K562 (cell line): Measurements from ENCODE around the gene NEFH. TPM values are rescaled to one million over a fixed set of nuclear protein-coding genes. Genes with fewer than 3 reads are reported as not detected.

Experiments
- ATAC-seq: fragments of 200-7000 bp; cut with Tn5 transposase; 3 replicates; pipeline ENCODE4 v1.9.1; 2020; ENCODE audit warnings: moderate library complexity
- BruUV-seq: library from RNA; stranded (reverse); fragments of 400-500 nt; replicated peaks from 2 replicates; lab custom pipeline; 2021; lab: Mats Ljungman, UMichigan
- CTCF ChIA-PET: fragments of 300-600 bp; formaldehyde crosslinking; extraction: SDS; loops from one replicate; lab custom pipeline; 2021; ENCODE audit warnings: low intra/inter-chr PET ratio; lab: Yijun Ruan, JAX
- POLR2A ChIA-PET: fragments of 300-600, 350-650 bp; sonication (Branson Sonifier 250); formaldehyde crosslinking; extraction: SDS; loops from one replicate; lab custom pipeline; 2021; ENCODE audit warnings: antibody characterized with exemption, inconsistent platforms; lab: Yijun Ruan, JAX
- DNase-seq, 4 experiments: peaks; one replicate each; pipeline versions ENCODE4 v3.0.0 to v3.0.0-alpha.2; 2011 to 2018; ENCODE audit warnings: low spot score in 3 of 4, mixed read lengths in 3 of 4; ENCODE audit errors: extremely low read depth in 1 of 4
- FAIRE-seq: peaks from 2 replicates; lab custom pipeline; 2011; peaks lifted over from hg19 to GRCh38; lab: Jason Lieb, UNC
- H2AFZ ChIP-seq: 2 replicates; pipeline ENCODE4 v1.6.0; 2011; ENCODE audit warnings: low read depth, low read length, control low read depth, inconsistent platforms
- H3K27ac ChIP-seq: fragments of 200-600 bp; 3 replicates; pipeline ENCODE4 v1.8.0; 2011; ENCODE audit warnings: low read depth, mild to moderate bottlenecking, control low read depth, inconsistent platforms, low read length, moderate library complexity, mixed read lengths; ENCODE audit errors: extremely low read depth
- H3K27me3 ChIP-seq, 2 experiments: fragments of 300-600 bp in 1 of 2; 2 replicates in 1 of 2; 3 replicates in 1 of 2; pipeline versions ENCODE4 v1.6.0 to v1.8.0; 2011; ENCODE audit warnings: inconsistent platforms in 2 of 2, low read length in 2 of 2, mild to moderate bottlenecking in 1 of 2, mixed read lengths in 1 of 2, moderate library complexity in 1 of 2; ENCODE audit not compliant: control insufficient read depth in 2 of 2, insufficient read depth in 2 of 2
- H3K36me3 ChIP-seq: fragments of 300-600 bp; 3 replicates; pipeline ENCODE4 v1.8.0; 2011; ENCODE audit warnings: mild to moderate bottlenecking, low read length, inconsistent platforms; ENCODE audit not compliant: control insufficient read depth, insufficient read depth
- H3K4me1 ChIP-seq, 2 experiments: fragments of 200-600 bp in 1 of 2; replicated peaks in 1 of 2; 2 replicates in 1 of 2; 3 replicates in 1 of 2; pipeline versions ENCODE4 v1.5.1 to v1.8.0; 2011; ENCODE audit warnings: inconsistent platforms in 2 of 2, low read length in 2 of 2, mild to moderate bottlenecking in 1 of 2, mixed read lengths in 1 of 2, moderate library complexity in 1 of 2; ENCODE audit not compliant: control insufficient read depth in 2 of 2, insufficient read depth in 2 of 2
- H3K4me2 ChIP-seq: 2 replicates; pipeline ENCODE4 v1.6.1; 2011; ENCODE audit warnings: low read length, control low read depth, inconsistent platforms, mixed read lengths; ENCODE audit not compliant: insufficient read depth
- H3K4me3 ChIP-seq: fragments of 200-600 bp; sonication (generic), shearing (Covaris generic); 2 replicates; pipeline ENCODE4 v1.5.1; 2016; ENCODE audit warnings: control low read depth, inconsistent platforms
- H3K79me2 ChIP-seq: fragments of 200-600 bp; 3 replicates; pipeline ENCODE4 v1.8.0; 2011; ENCODE audit warnings: low read length, inconsistent platforms; ENCODE audit not compliant: control insufficient read depth, insufficient read depth
- H3K9ac ChIP-seq, 2 experiments: 2 replicates each; pipeline versions ENCODE4 v1.6.0 to v1.6.1; 2011; ENCODE audit warnings: low read depth in 2 of 2, low read length in 2 of 2, control low read depth in 1 of 2, inconsistent platforms in 1 of 2, mild to moderate bottlenecking in 1 of 2, mixed read lengths in 1 of 2; ENCODE audit not compliant: insufficient read depth in 1 of 2
- H3K9me1 ChIP-seq: one replicate; pipeline ENCODE4 v1.6.0; 2011; ENCODE audit warnings: inconsistent platforms, mild to moderate bottlenecking, low read length, moderate library complexity; ENCODE audit not compliant: control insufficient read depth, insufficient read depth
- H3K9me3 ChIP-seq: replicated peaks from 2 replicates; pipeline ENCODE4 v1.5.1; 2011; ENCODE audit warnings: low read depth, low read length, inconsistent platforms; ENCODE audit not compliant: control insufficient read depth, insufficient read depth
- H4K20me1 ChIP-seq: replicated peaks from 2 replicates; pipeline ENCODE4 v1.6.1; 2011; ENCODE audit warnings: low read length, inconsistent platforms, mixed read lengths; ENCODE audit not compliant: control insufficient read depth, insufficient read depth
- ERF ChIP-seq: fragments of 450-650 bp; formaldehyde crosslinking; IDR thresholded peaks from 2 replicates; pipeline ENCODE4 v1.4.0; 2020; ENCODE audit warnings: mild to moderate bottlenecking, mixed read lengths
- HDAC8 ChIP-seq: fragments of 450-650 bp; IDR thresholded peaks from 2 replicates; pipeline ENCODE4 v1.6.1; 2016; ENCODE audit warnings: mild to moderate bottlenecking, missing genetic modification characterization, moderate library complexity, missing compliant biosample characterization
- KAT8 ChIP-seq: fragments of 450-650 bp; IDR thresholded peaks from 2 replicates; pipeline ENCODE4 v1.6.1; 2016; ENCODE audit warnings: low read depth, mild to moderate bottlenecking
- KLF16 ChIP-seq: IDR thresholded peaks from 2 replicates; pipeline ENCODE4 v1.6.1; 2016; ENCODE audit warnings: antibody characterized with exemption
- SREBF2 ChIP-seq: sonication (generic); formaldehyde crosslinking; IDR thresholded peaks from 2 replicates; pipeline ENCODE4 v1.4.0; 2020; ENCODE audit warnings: mild to moderate bottlenecking, missing genetic modification reagents
- ZC3H8 ChIP-seq: fragments of 450-650 bp; IDR thresholded peaks from 2 replicates; pipeline ENCODE4 v1.6.1; 2017
- ZNF263 ChIP-seq: sonication (generic); formaldehyde crosslinking; IDR thresholded peaks from 2 replicates; pipeline ENCODE4 v1.8.0; 2022; ENCODE audit warnings: mild to moderate bottlenecking, missing genetic modification reagents, borderline replicate concordance
- ZNF398 ChIP-seq: fragments of 250-450 bp; sonication (Bioruptor Pico); IDR thresholded peaks from 2 replicates; pipeline ENCODE4 v1.8.0; 2021; ENCODE audit warnings: moderate library complexity, mild to moderate bottlenecking, inconsistent platforms
- ZNF77 ChIP-seq: fragments of 250-450 bp; sonication (Bioruptor Pico); IDR thresholded peaks from 2 replicates; pipeline ENCODE4 v1.5.0; 2020
- ZNF780A ChIP-seq: fragments of 250-450 bp; sonication (Bioruptor Pico); IDR thresholded peaks from 2 replicates; pipeline ENCODE4 v1.5.0; 2021; ENCODE audit warnings: mild to moderate bottlenecking
- ZSCAN29 ChIP-seq: fragments of 450-650 bp; IDR thresholded peaks from 2 replicates; pipeline ENCODE4 v1.6.1; 2017
- WGBS: fragments of 100-300 bp; shearing (Covaris generic); methylation state at CpG from one replicate; pipeline ENCODE4 v1.1.6; 2016; ENCODE audit warnings: low coverage, mixed read lengths; ENCODE audit not compliant: insufficient coverage; ENCODE audit errors: missing lambda C conversion rate; 5-methylcytosine and 5-hydroxymethylcytosine counted together
- in situ Hi-C: fragments of 300-500 bp; cut with MboI; formaldehyde crosslinking; loops from 4 replicates; pipeline ENCODE4 v1.15.0; 2018; ENCODE audit warnings: inconsistent platforms, mixed read lengths
- intact Hi-C: fragments of 100-400 bp; cut with micrococcal nuclease; formaldehyde crosslinking; loops from 2 replicates; pipeline ENCODE4 v1.14.2; 2022
- polyA plus RNA-seq, 8 experiments: library from polyadenylated mRNA; depleted of rRNA in 4 of 8; stranded (reverse) in 5 of 8; unstranded in 3 of 8; fragments of >200 nt; fragmentation: Nextera tagmentation in 2 of 8; fragmentation: Illumina TruSeq in 1 of 8; extraction: Ambion mirVana in 2 of 8; extraction: Trizol in 1 of 8; gene quantifications; 2 replicates each; pipeline versions ENCODE4 v1.2.1 to v1.2.3, GENCODE V29; 2011 to 2014; ENCODE audit warnings: inconsistent platforms in 1 of 8, missing spikeins in 1 of 8
- total RNA-seq, 7 experiments: library from RNA; depleted of rRNA in 6 of 7; stranded (reverse); fragments of >200 nt in 6 of 7; fragmentation: Illumina TruSeq in 2 of 7; extraction: Trizol in 2 of 7; gene quantifications; 2 replicates each; pipeline versions ENCODE4 v1.2.1 to v1.2.3, GENCODE V29; 2011 to 2021; ENCODE audit warnings: low replicate concordance in 1 of 7

The NEFH gene
- total and polyA plus RNA-seq, 9 of the 15 experiments (the other 6 are each of a cell fraction or from before 2014, with no cell fraction given) = 2.3 to 26.9 (median 10.8) TPM

- FAIRE-seq (no peak), ATAC-seq (no peak), DNase-seq (no peak)
- Histone ChIP-seq H3K4me2 (no peak overlapping the region), H4K20me1 (peaks cover 7% of the 10 kb centered on the region; the same call in 1 of the 2 replicates), H3K27me3 (no peaks in the 10 kb centered on the region), H3K9ac (no peak overlapping the region), H3K36me3 (peaks cover 19% of the 10 kb centered on the region; the same call in 1 of the 3 replicates), H3K9me3 (no peaks in the 10 kb centered on the region), H3K4me3 (no peak overlapping the region), H3K79me2 (peaks cover 10% of the 10 kb centered on the region; the same call in 1 of the 3 replicates), H3K4me1 (peaks cover 5 to 17% of the 10 kb centered on the region in 2 experiments; a peak in 4 of 5 replicates), H2AFZ (no peak overlapping the region), H3K9me1 (no peaks in the 10 kb centered on the region), H3K27ac (no peak overlapping the region)
- CTCF ChIA-PET = no interaction called here
- 49% methylated on average over 4 of the region's 5 CpGs for WGBS
- in situ Hi-C loops (no loop called here), intact Hi-C loops (no loop called here)
- TF ChIP-seq ZSCAN29 = no peak
- no peak for TF ChIP-seq ERF (CRISPR knock-in tag)
- TF ChIP-seq SREBF2 (CRISPR knock-in tag) = no peak
- TF ChIP-seq ZC3H8 = no peak
- POLR2A ChIA-PET = interaction anchor here (0.6 kb wide), 1 partner anchor 216 kb away, joined by 3 read pairs; no protein-coding TSS in a partner anchor
- BruUV-seq = no TSS peak
Observed at GRCh38 chr22:29473001-29473400, 7.0 kb upstream of the NEFH start.

- H3K4me1 ChIP-seq = peaks cover 14 to 32% of the 10 kb centered on the region in 2 experiments; a peak in 4 of 5 replicates
- TF ChIP-seq KAT8 (no peak), KLF16 (no peak), ZNF398 (CRISPR knock-in tag) (no peak), HDAC8 (tag) (no peak), ZNF780A (CRISPR knock-in tag) (no peak), ZNF77 (CRISPR knock-in tag) (no peak), ZNF263 (CRISPR knock-in tag) (no peak)
- TF ChIP-seq, all 486 proteins: peak for 0
- no TSS peak for BruUV-seq
- peaks cover 13% of the 10 kb centered on the region; the same call in 1 of the 3 replicates for H3K36me3 ChIP-seq
- H3K79me2 ChIP-seq = peaks cover 23% of the 10 kb centered on the region
- in situ Hi-C loops (no loop called here), intact Hi-C loops (no loop called here)
- no peak overlapping the region for H3K4me2 ChIP-seq
- WGBS = 55% methylated on average over 4 of the region's 8 CpGs
- ATAC-seq = no peak
- H3K9me3 ChIP-seq = no peaks in the 10 kb centered on the region
- H3K4me3 ChIP-seq = no peak overlapping the region
- H4K20me1 ChIP-seq = peaks cover 19% of the 10 kb centered on the region; the same call in 1 of the 2 replicates
- H3K9ac ChIP-seq = no peak overlapping the region
- H3K27ac ChIP-seq = no peak overlapping the region
- H3K9me1 ChIP-seq = peaks cover 10% of the 10 kb centered on the region
- no peak for FAIRE-seq
- H3K27me3 ChIP-seq = no peaks in the 10 kb centered on the region
- ChIA-PET POLR2A (interaction anchor here (0.9 kb wide), 1 partner anchor 18 kb away, joined by 3 read pairs; no protein-coding TSS in a partner anchor), CTCF (no interaction called here)
- DNase-seq = no peak
- H2AFZ ChIP-seq = no peak overlapping the region
Observed at GRCh38 chr22:29475550-29475949, 4.5 kb upstream of the NEFH start.
